Measurements from ENCODE around the gene POR.

DNA sequence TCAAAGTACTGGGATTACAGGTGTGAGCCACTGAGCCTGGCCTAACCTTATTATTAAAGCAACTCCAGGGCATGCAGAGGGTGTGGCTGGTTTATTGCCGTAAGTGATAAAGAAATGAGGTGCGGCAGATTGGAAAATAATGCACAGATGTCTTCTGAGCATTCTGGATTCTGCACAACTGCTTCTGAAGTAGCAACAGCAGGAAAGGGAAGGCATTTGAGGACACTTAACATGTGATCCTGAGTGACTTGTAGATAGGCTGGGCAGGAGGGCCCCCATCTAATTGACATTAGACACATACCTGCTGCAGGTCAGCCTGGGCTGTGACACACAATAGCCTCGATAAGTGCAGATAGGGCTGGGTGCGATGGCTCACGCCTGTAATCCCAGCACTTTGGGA is 30.5 kb upstream of the POR start:
- TF ChIP-seq, protein P1, sequence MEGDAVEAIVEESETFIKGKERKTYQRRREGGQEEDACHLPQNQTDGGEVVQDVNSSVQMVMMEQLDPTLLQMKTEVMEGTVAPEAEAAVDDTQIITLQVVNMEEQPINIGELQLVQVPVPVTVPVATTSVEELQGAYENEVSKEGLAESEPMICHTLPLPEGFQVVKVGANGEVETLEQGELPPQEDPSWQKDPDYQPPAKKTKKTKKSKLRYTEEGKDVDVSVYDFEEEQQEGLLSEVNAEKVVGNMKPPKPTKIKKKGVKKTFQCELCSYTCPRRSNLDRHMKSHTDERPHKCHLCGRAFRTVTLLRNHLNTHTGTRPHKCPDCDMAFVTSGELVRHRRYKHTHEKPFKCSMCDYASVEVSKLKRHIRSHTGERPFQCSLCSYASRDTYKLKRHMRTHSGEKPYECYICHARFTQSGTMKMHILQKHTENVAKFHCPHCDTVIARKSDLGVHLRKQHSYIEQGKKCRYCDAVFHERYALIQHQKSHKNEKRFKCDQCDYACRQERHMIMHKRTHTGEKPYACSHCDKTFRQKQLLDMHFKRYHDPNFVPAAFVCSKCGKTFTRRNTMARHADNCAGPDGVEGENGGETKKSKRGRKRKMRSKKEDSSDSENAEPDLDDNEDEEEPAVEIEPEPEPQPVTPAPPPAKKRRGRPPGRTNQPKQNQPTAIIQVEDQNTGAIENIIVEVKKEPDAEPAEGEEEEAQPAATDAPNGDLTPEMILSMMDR (IDR thresholded peaks at IDR 0.05; ENCODE audit: poor library complexity, severe bottlenecking), result no peak
- no peak for TF ChIP-seq EP300 (conservative IDR thresholded peaks at IDR 0.05; ENCODE audit: poor library complexity, severe bottlenecking)
- TF ChIP-seq RAD21 (conservative IDR thresholded peaks at IDR 0.05), result no peak
- TF ChIP-seq REST (IDR thresholded peaks at IDR 0.05; ENCODE audit: borderline replicate concordance), result no peak
- TF ChIP-seq EZH2 (IDR thresholded peaks at IDR 0.05; ENCODE audit: borderline replicate concordance, insufficient read depth, low read length, poor library complexity, severe bottlenecking), result no peak

All from neural cell (in vitro differentiated cells).